ENCODE results near the gene PRELID3B. TPM values are rescaled to one million over a fixed set of nuclear protein-coding genes. Genes with fewer than 3 reads are reported as not detected.
"Not testable (repeated sequence)": the region's sequence is repeated elsewhere in the genome, so short reads cannot be mapped to it uniquely, and the experiment has no call there.

Gene PRELID3B
- total RNA-seq, 1 donor from 2014 or later = 45.2 TPM

DNA sequence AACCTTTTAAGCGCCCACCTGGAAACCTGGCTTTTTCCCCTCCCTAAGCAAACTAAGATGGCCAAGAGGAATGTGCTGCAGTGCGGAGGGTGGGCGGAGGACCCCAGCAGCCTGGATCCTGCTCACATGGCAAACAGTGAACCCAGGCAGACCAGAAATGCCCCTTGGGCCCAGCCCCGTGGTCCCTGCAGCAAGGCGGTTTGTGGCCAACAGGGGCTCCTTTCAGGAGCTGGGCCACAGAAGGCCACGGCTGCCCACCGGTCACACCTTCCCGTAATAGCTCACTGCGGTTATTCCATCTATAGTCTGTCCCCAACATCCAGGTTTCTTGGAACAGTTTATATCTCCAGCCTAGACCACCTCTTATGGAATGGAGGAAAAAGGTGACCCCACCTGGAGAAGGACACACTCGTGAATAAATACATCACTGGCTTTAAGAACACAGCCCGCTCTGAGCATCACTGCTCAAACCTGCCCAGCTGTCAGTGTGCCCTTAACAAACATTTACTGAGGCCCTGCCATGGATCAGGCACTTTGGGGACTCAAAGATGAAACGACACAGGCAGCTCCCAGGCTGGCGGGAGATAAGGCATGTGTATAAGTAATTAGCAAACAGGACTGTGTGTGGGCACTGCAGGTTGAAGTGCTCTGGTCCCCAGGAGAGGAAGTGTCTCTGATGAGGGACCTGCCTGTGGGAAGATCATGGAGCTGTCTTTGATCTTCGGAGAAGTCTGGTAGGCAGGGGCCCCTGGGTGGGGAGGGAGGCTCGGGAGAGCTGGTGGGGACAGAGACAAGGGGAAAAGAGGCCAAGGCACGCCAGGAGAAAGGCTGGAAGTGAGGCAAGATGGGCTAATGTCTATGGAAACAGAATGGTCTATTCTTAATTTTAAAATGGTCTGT, 26.5 kb downstream of the PRELID3B start:
- TF ChIP-seq, protein P1, sequence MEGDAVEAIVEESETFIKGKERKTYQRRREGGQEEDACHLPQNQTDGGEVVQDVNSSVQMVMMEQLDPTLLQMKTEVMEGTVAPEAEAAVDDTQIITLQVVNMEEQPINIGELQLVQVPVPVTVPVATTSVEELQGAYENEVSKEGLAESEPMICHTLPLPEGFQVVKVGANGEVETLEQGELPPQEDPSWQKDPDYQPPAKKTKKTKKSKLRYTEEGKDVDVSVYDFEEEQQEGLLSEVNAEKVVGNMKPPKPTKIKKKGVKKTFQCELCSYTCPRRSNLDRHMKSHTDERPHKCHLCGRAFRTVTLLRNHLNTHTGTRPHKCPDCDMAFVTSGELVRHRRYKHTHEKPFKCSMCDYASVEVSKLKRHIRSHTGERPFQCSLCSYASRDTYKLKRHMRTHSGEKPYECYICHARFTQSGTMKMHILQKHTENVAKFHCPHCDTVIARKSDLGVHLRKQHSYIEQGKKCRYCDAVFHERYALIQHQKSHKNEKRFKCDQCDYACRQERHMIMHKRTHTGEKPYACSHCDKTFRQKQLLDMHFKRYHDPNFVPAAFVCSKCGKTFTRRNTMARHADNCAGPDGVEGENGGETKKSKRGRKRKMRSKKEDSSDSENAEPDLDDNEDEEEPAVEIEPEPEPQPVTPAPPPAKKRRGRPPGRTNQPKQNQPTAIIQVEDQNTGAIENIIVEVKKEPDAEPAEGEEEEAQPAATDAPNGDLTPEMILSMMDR (IDR thresholded peaks at IDR 0.05; ENCODE audit: unreplicated experiment) = no peak
- Mint-ChIP-seq H3K36me3 (no peaks in the 10 kb centered on the region), H3K9me3 (no peaks in the 10 kb centered on the region), H3K4me3 (no peak overlapping the region), H3K27me3 (ENCODE audit: low read depth) (no peaks in the 10 kb centered on the region), H3K4me1 (peaks cover 27% of the 10 kb centered on the region), H3K27ac (peak overlapping the region; percentile 53)
- peak in 1 of 2 experiments; percentile 27 for DNase-seq (ENCODE audit: low spot score in 2 of 2, unreplicated experiment in 2 of 2)

DNA sequence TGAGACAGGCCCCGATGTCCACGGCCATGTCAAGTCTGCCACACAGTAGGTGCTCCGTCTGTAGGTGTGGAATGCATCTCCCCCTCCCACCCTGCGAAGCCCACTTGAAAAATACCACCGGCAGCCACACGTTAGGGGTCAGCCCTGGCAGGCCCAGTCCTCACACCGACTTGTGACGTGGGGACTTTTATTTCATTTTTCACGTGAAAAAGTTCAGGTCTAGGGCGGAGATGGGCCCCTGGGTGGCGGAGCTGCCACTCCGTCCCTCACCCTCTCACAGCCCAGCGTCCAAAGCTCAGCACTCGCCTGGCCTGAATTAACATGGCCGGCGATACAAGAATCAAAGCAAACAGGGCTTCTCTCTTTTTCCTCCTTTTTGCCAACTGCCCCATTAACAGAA, 27.2 kb downstream of the PRELID3B start:
- Mint-ChIP-seq H3K9me3 (no peaks in the 10 kb centered on the region), H3K4me3 (no peak overlapping the region), H3K27me3 (ENCODE audit: low read depth) (no peaks in the 10 kb centered on the region), H3K27ac (no peak overlapping the region), H3K36me3 (no peaks in the 10 kb centered on the region), H3K4me1 (peaks cover 29% of the 10 kb centered on the region)
- no peak for DNase-seq (ENCODE audit: low spot score in 2 of 2, unreplicated experiment in 2 of 2)
- TF ChIP-seq, protein P1 (IDR thresholded peaks at IDR 0.05; ENCODE audit: unreplicated experiment) = no peak

DNA sequence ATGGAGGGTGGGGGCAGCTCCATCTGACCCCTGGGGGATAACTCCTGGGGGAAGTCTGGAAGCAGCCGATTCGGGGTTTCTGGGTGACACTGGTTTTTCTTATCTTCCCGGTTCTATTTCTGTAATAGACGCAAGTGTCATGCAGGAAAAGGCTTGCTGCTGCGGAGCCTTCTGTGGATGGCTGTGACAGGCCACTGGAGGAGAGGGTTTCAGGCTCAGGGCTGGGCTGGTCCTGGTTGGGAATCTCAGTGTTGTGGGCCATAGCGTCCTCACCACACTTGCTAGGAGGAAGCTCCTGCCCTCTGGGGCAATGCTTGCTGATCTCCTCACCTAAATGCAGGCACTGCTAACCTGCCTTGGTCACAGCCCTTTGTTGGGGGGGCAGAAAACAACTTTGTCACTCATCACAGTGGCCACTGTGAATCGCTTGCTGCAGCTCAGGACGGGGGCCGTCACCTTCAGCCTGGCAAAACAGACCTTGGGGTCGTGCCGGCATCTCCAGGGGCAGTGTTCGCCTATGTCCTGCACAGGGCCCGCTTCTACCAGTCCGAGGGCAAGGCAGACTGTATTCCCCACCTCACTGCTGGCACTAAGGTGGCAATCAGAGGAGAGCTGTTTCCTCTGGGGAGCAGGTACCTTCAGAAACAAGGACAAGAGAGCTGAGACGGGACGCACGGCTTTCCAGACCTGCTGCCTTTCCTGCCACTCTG, 27.8 kb downstream of the PRELID3B start:
- no peaks in the 10 kb centered on the region for H3K36me3 Mint-ChIP-seq

DNA sequence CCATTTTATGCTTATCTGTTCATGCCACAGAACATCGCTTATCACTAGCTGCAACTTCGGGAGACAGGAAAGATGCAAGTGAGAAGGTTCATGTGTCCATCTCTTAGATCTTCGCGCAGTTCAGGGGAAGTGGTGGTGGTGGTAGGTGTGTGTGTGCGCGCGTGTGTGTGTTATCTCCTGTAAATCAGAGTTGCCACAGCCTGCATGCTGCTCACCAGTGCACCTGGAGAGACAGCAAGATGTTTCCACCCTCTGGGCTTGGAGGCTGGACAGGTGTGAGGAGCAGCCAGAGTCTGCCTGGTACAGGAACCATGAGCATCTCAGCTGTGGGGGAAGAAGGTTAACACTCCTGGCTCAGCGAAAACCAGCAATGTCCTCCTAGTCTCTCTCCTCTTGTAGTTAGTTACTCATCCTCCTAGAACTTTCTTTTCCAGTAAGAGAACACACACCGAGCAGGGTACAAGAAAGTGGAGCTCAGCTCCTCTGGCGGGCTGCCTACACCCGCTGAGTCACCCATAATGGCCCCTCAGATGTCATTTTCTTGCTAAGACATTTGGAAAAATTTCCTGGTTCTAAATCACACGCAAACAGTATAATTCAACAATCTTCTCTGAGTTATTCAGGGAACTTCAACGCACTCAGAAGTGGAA, 28.5 kb downstream of the PRELID3B start:
- peak in 1 of 2 experiments; percentile 20 for DNase-seq (ENCODE audit: low spot score in 2 of 2, unreplicated experiment in 2 of 2)
- Mint-ChIP-seq H3K36me3 (no peaks in the 10 kb centered on the region), H3K9me3 (no peaks in the 10 kb centered on the region), H3K27me3 (ENCODE audit: low read depth) (no peaks in the 10 kb centered on the region), H3K4me1 (peaks cover 35% of the 10 kb centered on the region), H3K27ac (no peak overlapping the region), H3K4me3 (no peak overlapping the region)
- TF ChIP-seq, protein P1 (IDR thresholded peaks at IDR 0.05; ENCODE audit: unreplicated experiment) = no peak

More for the DNA sequence above, 27.8 kb downstream of the PRELID3B start:
- H3K27ac Mint-ChIP-seq = no peak overlapping the region
- TF ChIP-seq, protein P1 (IDR thresholded peaks at IDR 0.05; ENCODE audit: unreplicated experiment) = no peak
- no peak overlapping the region for H3K4me3 Mint-ChIP-seq
- H3K9me3 Mint-ChIP-seq = no peaks in the 10 kb centered on the region
- peaks cover 34% of the 10 kb centered on the region for H3K4me1 Mint-ChIP-seq
- DNase-seq (ENCODE audit: low spot score in 2 of 2, unreplicated experiment in 2 of 2) = peak in 1 of 2 experiments; percentile 11
- H3K27me3 Mint-ChIP-seq (ENCODE audit: low read depth) = no peaks in the 10 kb centered on the region

DNA sequence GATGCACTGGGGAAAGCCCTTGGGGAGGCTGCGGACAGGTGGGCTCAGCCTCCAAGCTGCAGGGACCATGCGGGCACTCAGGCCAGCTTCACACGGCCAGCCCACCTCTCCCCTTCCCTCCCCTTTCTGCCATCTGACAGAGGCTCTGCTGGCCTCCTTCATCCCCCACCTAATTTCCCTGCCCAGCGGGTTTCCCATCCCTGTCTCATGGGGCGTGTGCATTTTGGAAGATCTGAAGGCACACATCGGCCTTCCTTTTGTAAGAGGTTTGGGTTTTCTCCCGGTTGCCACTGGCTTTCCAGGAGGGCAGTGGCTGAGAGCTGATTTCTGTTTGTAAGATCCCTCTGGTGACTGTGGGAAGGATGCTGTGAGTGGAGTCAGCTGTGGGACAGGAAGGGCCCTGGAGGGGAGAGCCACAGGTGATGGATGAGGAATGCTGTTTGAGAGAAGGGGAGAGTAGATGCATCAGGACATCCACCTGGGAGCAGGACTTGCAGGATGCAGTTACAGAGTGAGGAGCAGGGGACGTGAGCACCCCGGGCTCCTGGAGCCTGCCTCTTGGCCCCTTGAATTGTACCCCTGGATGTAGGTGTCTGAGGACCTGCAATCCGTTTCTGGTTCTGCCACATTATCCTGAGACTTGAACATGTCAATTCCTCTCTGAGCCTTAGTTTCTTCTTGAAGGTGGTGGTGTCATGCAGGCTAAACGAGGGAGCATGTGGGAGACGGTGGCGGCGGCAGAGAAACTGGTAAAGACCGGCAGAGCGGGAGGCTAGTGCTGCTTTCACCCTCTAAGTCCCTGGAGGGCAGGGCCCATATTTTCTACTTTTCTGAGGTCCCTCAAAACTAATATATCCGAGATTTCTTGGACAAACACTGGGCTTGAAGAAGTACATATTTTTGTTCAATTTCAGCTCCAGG, 29.3 kb downstream of the PRELID3B start:
- Mint-ChIP-seq H3K27me3 (ENCODE audit: low read depth) (no peaks in the 10 kb centered on the region), H3K9me3 (no peaks in the 10 kb centered on the region), H3K36me3 (no peaks in the 10 kb centered on the region), H3K4me3 (no peak overlapping the region), H3K27ac (no peak overlapping the region), H3K4me1 (peaks cover 35% of the 10 kb centered on the region)
- DNase-seq (ENCODE audit: low spot score in 2 of 2, unreplicated experiment in 2 of 2) = peak in 1 of 2 experiments; percentile 26
- TF ChIP-seq, protein P1 (IDR thresholded peaks at IDR 0.05; ENCODE audit: unreplicated experiment) = no peak

DNA sequence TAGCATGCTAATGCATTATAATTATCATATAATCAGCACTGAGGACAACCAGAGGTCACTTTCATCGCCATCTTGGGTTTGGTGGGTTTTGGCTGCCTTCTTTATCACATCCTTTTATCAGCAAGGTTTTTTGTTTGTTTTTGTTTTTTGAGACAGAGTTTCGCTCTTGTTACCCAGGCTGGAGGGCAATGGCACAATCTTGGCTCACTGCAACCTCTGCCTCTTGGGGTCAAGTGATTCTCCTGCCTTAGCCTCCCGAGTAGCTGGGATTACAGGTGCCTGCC, 30.8 kb downstream of the PRELID3B start:
- peaks cover 33% of the 10 kb centered on the region for H3K4me1 Mint-ChIP-seq
- not testable (repeated sequence) for H3K36me3 Mint-ChIP-seq; DNase-seq (ENCODE audit: low spot score in 2 of 2, unreplicated experiment in 2 of 2); H3K27ac Mint-ChIP-seq; H3K27me3 Mint-ChIP-seq (ENCODE audit: low read depth); H3K9me3 Mint-ChIP-seq; H3K4me3 Mint-ChIP-seq
